ENCODE results near the gene SYT11. TPM values are rescaled to one million over a fixed set of nuclear protein-coding genes. Genes with fewer than 3 reads are reported as not detected.

Gene SYT11
- total RNA-seq, 1 donor from 2014 or later = 9.6 TPM

GRCh38 chr1:155897746-155898145, 38.4 kb downstream of the SYT11 start:
- no peak for TF ChIP-seq CTCF (IDR thresholded peaks at IDR 0.05)
- H3K4me3 ChIP-seq = no peak overlapping the region
- no peaks in the 10 kb centered on the region for H3K9me3 ChIP-seq
- DNase-seq (no peak), ATAC-seq (no peak)
- peaks cover 64% of the 10 kb centered on the region for H3K36me3 ChIP-seq
- intact Hi-C loops (cut with DNase I) = no loop called here
- no peaks in the 10 kb centered on the region for H3K27me3 ChIP-seq (ENCODE audit: low read depth)
- no peak overlapping the region for H3K27ac ChIP-seq
- H3K4me1 ChIP-seq = peaks cover 14% of the 10 kb centered on the region

- intact Hi-C loops (cut with DNase I) = no loop called here
- Histone ChIP-seq H3K36me3 (peaks cover 76% of the 10 kb centered on the region), H3K9me3 (no peaks in the 10 kb centered on the region), H3K4me1 (peaks cover 3% of the 10 kb centered on the region), H3K27me3 (ENCODE audit: low read depth) (no peaks in the 10 kb centered on the region), H3K4me3 (no peak overlapping the region), H3K27ac (no peak overlapping the region)
- DNase-seq = no peak
- TF ChIP-seq CTCF (IDR thresholded peaks at IDR 0.05) = no peak
- no peak for ATAC-seq
Measured at GRCh38 chr1:155898888-155899287, 39.5 kb downstream of the SYT11 start.

GRCh38 chr1:155899683-155900082, 40.3 kb downstream of the SYT11 start:
- H3K27ac ChIP-seq = no peak overlapping the region
- H3K4me1 ChIP-seq = no peaks in the 10 kb centered on the region
- peaks cover 84% of the 10 kb centered on the region for H3K36me3 ChIP-seq
- no peak overlapping the region for H3K4me3 ChIP-seq
- no peak for TF ChIP-seq CTCF (IDR thresholded peaks at IDR 0.05)
- no peaks in the 10 kb centered on the region for H3K9me3 ChIP-seq
- intact Hi-C loops (cut with DNase I) = no loop called here
- ATAC-seq (no peak), DNase-seq (no peak)
- H3K27me3 ChIP-seq (ENCODE audit: low read depth) = no peaks in the 10 kb centered on the region

GRCh38 chr1:155900161-155900560, 40.8 kb downstream of the SYT11 start:
- H3K9me3 ChIP-seq = no peaks in the 10 kb centered on the region
- H3K4me1 ChIP-seq = no peaks in the 10 kb centered on the region
- H3K4me3 ChIP-seq = no peak overlapping the region
- H3K27me3 ChIP-seq (ENCODE audit: low read depth) = no peaks in the 10 kb centered on the region
- intact Hi-C loops (cut with DNase I) = no loop called here
- TF ChIP-seq CTCF (IDR thresholded peaks at IDR 0.05) = no peak
- H3K36me3 ChIP-seq = peaks cover 89% of the 10 kb centered on the region
- no peak for ATAC-seq
- H3K27ac ChIP-seq = no peak overlapping the region
- no peak for DNase-seq

- Histone ChIP-seq H3K4me1 (peaks cover 5% of the 10 kb centered on the region), H3K4me3 (no peak overlapping the region), H3K9me3 (no peaks in the 10 kb centered on the region), H3K36me3 (peaks cover 100% of the 10 kb centered on the region), H3K27ac (no peak overlapping the region), H3K27me3 (ENCODE audit: low read depth) (no peaks in the 10 kb centered on the region)
- intact Hi-C loops (cut with DNase I) = no loop called here
- TF ChIP-seq CTCF (IDR thresholded peaks at IDR 0.05) = no peak
- DNase-seq (no peak), ATAC-seq (no peak)
Measured at GRCh38 chr1:155904261-155904660, 44.9 kb downstream of the SYT11 start.

GRCh38 chr1:155909894-155910293, 50.5 kb downstream of the SYT11 start:
- Histone ChIP-seq H3K36me3 (peaks cover 77% of the 10 kb centered on the region), H3K4me1 (peaks cover 26% of the 10 kb centered on the region), H3K27me3 (ENCODE audit: low read depth) (no peaks in the 10 kb centered on the region), H3K27ac (peak overlapping the region; percentile 76), H3K4me3 (peak overlapping the region; percentile 74), H3K9me3 (no peaks in the 10 kb centered on the region)
- DNase-seq (no peak), ATAC-seq (peak; percentile 51 to 71)
- intact Hi-C loops (cut with DNase I) = no loop called here
- TF ChIP-seq CTCF (IDR thresholded peaks at IDR 0.05) = no peak
